Activated T-helper 1 cell treated with anti-CD3 and anti-CD28 coated beads, Interleukin-2, amount 50 U/mL, for 16 hours (primary cell): ENCODE measurements around the gene ARHGAP33.
A peak's percentile ranks its signal among the peaks of the same experiment; 100 is the strongest.
"Not testable (repeated sequence)": the region's sequence is repeated elsewhere in the genome, so short reads cannot be mapped to it uniquely, and the experiment has no call there.

ENCODE experiments used
- DNase-seq, 2 donors: peaks; one replicate each; pipeline ENCODE4 v3.0.0-alpha.2; 2020; ENCODE audit warnings: low read depth in 1 of 2, low spot score in 1 of 2

The ARHGAP33 gene

GRCh38 chr19:35754370-35755130 is 20.8 kb upstream of the ARHGAP33 start:
- no peak for DNase-seq

- DNase-seq = no peak
These were observed 20.2 kb upstream of the ARHGAP33 start for GRCh38 chr19:35755131-35755549.

DNA sequence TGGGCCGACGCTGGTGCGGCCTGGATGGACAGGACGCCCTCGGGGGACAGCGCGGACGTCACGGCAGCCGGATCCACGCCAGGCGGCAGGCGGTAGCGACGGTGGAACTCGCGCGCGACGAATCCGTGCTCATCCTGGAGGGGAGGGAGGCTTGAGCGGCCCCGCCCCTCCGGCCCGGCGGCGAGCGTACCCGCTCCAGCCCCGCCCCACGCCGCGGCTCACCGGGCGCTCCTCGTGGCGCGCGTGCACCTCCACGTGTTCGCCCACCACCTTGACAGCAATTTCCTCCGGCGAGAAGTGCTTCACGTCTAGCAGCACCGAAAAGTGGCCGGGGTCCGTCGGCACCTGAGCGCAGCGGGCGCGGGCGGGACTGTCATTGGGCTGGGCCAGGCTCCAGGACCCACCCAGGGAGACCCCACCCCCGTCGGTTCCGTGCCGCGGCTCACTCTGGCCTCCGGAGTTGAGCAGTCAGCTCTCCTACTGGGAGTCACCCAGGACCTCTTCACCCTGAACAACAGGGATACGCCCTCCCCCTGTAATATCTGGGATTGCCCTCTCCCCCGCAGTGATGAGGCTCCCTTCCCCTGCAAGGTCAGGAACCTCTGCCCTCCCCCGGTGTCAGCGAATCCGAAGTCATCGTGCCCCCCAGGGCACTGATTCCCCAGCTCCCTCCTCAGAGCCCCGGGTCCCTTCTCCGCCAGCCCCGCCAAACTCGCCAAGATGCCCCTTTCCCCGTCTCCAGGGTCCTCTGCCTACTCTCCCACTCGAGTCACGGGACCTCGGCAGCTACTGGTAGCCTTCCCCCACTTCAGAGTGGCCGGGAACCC is 19.6 kb upstream of the ARHGAP33 start:
- DNase-seq = peak in 1 of 2 donors; percentile 50

GRCh38 chr19:35756377-35757230 is 18.8 kb upstream of the ARHGAP33 start, which contains the start of gene HSPB6:
TSS of gene HSPB6 (minus strand) at chr19:35757029. CDS start at chr19:35757008, 21 bp downstream.
- DNase-seq = no peak

- no peak for DNase-seq
These were observed 18.1 kb upstream of the ARHGAP33 start for GRCh38 chr19:35757231-35757748.

DNA sequence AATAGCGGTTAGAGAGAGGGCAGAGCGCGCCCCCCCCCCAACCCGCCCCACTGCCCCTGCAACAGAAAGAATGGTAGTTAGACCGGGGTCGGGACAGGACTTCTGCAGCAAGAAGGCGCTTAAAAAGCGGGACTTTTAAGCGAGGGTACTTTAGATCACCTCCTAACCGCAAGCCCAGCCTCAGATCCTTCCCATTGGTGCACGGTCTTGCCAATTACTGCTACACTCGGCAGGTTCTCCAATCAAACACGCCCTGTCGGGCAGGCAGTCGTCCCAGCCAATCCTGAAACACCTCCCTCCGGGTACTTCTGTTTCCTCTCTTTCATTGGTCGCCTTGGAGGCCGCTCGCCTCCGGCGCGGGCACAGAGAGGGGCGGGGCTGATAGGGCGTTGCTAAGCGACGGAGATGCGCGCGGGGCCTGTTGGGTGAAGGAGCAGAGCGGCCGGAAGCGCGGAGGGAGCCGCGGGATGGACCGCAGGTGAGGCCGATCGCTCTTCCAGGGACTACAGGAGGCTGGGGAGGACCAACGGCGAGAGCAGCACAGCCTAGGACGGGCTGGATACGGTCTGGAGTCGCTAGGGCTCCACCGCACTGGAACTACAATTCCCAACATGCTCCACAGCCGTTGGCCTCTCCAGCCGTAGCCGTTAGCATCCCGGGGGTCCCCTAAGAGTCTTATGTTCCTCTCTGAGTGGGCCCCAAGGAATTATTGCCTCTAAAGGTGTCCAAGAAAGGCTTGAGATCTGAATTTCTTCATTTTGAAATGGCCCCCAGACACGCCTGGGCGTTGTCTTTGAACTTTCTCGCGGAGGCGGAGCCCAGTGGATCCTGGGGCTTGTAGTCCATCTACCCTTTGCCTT is 17.4 kb upstream of the ARHGAP33 start, which contains the start of gene PROSER3:
PROSER3 (plus strand) TSS at position 428 of the 860 bp plus-strand sequence; CDS start at position 468, 40 bp downstream.
- DNase-seq = peak; percentile 95 to 97

- DNase-seq = no peak
These were observed 15.7 kb upstream of the ARHGAP33 start for GRCh38 chr19:35759697-35760096.

DNA sequence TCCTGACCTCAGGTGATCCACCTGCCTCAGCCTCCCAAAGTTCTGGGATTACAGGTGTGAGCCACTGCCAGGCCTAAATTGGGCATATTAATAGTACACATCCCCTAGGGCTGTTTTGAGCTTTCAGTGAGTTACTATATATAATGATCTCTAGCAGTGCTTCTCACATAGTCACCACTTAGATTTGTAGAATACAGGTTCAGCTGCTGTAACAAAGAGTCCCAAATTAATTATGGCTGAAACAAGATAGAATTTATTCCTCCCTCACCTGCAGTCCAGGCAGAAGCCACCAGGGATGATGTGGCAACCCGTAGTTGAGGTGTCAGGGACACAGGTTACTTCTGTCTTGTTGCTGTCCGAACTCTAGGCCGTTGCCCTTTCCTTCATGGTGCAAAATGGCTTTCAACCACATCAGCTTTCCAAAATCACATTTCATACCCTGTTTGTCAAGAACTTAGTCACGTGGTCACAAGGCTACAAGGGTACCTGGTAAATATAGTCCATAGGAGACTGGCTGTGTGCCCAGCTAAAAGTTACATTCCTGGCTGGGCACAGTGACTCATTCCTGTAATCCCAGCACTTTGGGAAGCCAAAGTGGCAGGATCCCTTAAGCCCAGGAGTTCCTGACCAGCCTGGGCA is 14.5 kb upstream of the ARHGAP33 start:
- no peak for DNase-seq

- DNase-seq = no peak
These were observed 10.7 kb upstream of the ARHGAP33 start for GRCh38 chr19:35764432-35765315.

GRCh38 chr19:35766571-35767104 is 8.7 kb upstream of the ARHGAP33 start:
- DNase-seq = no peak

GRCh38 chr19:35767288-35768081 is 7.9 kb upstream of the ARHGAP33 start:
- DNase-seq = no peak

GRCh38 chr19:35768082-35768421 is 7.3 kb upstream of the ARHGAP33 start:
- no peak for DNase-seq

GRCh38 chr19:35772362-35772761 is 3.0 kb upstream of the ARHGAP33 start:
- not testable (repeated sequence) for DNase-seq

- no peak for DNase-seq
These were observed 2.2 kb upstream of the ARHGAP33 start for GRCh38 chr19:35773020-35773806.

DNA sequence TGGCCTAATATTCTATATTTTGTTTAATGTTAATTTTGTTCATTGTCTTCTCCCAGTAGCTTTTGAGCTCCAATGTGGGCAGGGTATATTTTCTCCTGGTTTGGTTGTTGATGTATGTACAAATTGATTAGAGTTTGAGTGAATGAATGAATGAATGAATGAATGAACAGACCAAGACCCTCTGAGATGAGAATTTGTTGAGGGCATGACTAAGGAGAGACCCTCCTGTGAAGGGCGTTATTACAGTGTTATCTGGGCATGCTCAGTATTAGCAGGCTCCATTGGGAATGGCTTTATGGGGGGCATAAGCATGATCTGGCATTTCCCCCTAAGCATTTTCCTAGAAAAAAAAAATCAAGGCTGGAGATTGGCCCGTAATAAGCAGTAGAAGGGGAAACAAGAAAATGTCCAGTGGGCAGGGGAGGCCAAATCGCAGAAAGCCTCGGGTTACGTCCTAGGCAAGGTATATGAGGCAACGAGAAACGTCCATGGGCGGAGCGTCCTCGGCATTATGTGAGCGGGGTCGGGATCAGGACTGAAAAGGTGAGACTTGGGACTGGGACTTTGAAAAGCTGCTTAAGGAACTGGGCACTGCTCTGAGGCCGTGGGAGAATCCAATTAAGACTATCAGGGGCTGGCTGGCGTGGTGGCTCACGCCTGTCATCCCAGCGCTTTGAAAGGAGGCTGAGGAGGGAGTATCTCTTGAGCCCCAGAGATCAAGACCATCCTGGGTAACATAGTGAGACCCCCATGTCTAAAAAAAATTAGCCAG is 904 bp upstream of the ARHGAP33 start:
- DNase-seq = no peak

- no peak for DNase-seq
These were observed 392 bp upstream of the ARHGAP33 start for GRCh38 chr19:35775046-35775297.
